ENCODE measurements around the gene PLSCR3. TPM values are rescaled to one million over a fixed set of nuclear protein-coding genes. Genes with fewer than 3 reads are reported as not detected.

The PLSCR3 gene
- total RNA-seq, 5 donors from 2014 or later (not counting 1 experiment from before 2014, with no cell fraction given) = 101 to 145 (median 140) TPM

- peaks cover 2 to 32% of the 10 kb centered on the region in 2 experiments for H3K4me1 ChIP-seq (ENCODE audit: control insufficient read depth in 1 of 2, extremely low read depth in 1 of 2, insufficient read depth in 2 of 2, low read length in 2 of 2)
- no peaks in the 10 kb centered on the region for H3K36me3 ChIP-seq (ENCODE audit: control insufficient read depth in 2 of 2, extremely low read depth in 1 of 2, insufficient read depth in 1 of 2, low read length in 1 of 2)
- peak overlapping the region; percentile 61 to 93 for H3K4me3 ChIP-seq (ENCODE audit: control insufficient read depth in 1 of 2, extremely low read depth in 1 of 2, low read length in 1 of 2)
- H3K27me3 ChIP-seq (replicated peaks in 1 of 2; ENCODE audit: control insufficient read depth in 2 of 2, extremely low read depth in 1 of 2, insufficient read depth in 2 of 2, low read length in 1 of 2) = peaks cover 0 to 8% of the 10 kb centered on the region in 2 experiments
- Mint-ChIP-seq H3K4me1 (peaks cover 14 to 25% (median 15%) of the 10 kb centered on the region in 3 donors), H3K4me3 (peak overlapping the region; percentile 75 to 90 (median 80)), H3K9me3 (no peaks in the 10 kb centered on the region), H3K27ac (peak overlapping the region in 1 of 2 donors; percentile 28), H3K36me3 (peaks cover 3% of the 10 kb centered on the region), H3K27me3 (peaks cover 0 to 1% of the 10 kb centered on the region in 2 donors)
- H3K27ac ChIP-seq (ENCODE audit: low read length) = no peak overlapping the region
- ATAC-seq (replicated peaks in 1 of 4) (no peak), DNase-seq (no peak)
- ChIA-PET POLR2A (no interaction called here), CTCF (no interaction called here)
- WGBS (ENCODE audit: insufficient coverage) = 52% methylated on average over 23 of the region's 38 CpGs
- H3K9me3 ChIP-seq = no peaks in the 10 kb centered on the region
Observed at GRCh38 chr17:7405350-7406234, 11.3 kb upstream of the PLSCR3 start.

- H3K4me3 ChIP-seq (ENCODE audit: control insufficient read depth in 1 of 2, extremely low read depth in 1 of 2, low read length in 1 of 2) = peak overlapping the region; percentile 61 to 93
- peak in 26 of 35 experiments; percentile 54 to 84 (median 70) for DNase-seq
- peak; percentile 54 to 59 (median 57) for ATAC-seq (replicated peaks in 1 of 4)
- 2% methylated on average over 43 of the region's 65 CpGs for WGBS (ENCODE audit: insufficient coverage)
- H3K4me1 Mint-ChIP-seq = peaks cover 14 to 25% (median 15%) of the 10 kb centered on the region in 3 donors
- H3K36me3 Mint-ChIP-seq = peaks cover 3% of the 10 kb centered on the region
- no peaks in the 10 kb centered on the region for H3K36me3 ChIP-seq (ENCODE audit: control insufficient read depth in 2 of 2, extremely low read depth in 1 of 2, insufficient read depth in 1 of 2, low read length in 1 of 2)
- peaks cover 0 to 1% of the 10 kb centered on the region in 2 donors for H3K27me3 Mint-ChIP-seq
- no peak overlapping the region for H3K27ac ChIP-seq (ENCODE audit: low read length)
- H3K9me3 Mint-ChIP-seq = no peaks in the 10 kb centered on the region
- peak overlapping the region; percentile 87 to 96 for H3K27ac Mint-ChIP-seq
- H3K9me3 ChIP-seq = no peaks in the 10 kb centered on the region
- H3K4me3 Mint-ChIP-seq = peak overlapping the region; percentile 90 to 95 (median 94)
- peaks cover 0 to 8% of the 10 kb centered on the region in 2 experiments for H3K27me3 ChIP-seq (replicated peaks in 1 of 2; ENCODE audit: control insufficient read depth in 2 of 2, extremely low read depth in 1 of 2, insufficient read depth in 2 of 2, low read length in 1 of 2)
- H3K4me1 ChIP-seq (ENCODE audit: control insufficient read depth in 1 of 2, extremely low read depth in 1 of 2, insufficient read depth in 2 of 2, low read length in 2 of 2) = peaks cover 2 to 32% of the 10 kb centered on the region in 2 experiments
- POLR2A ChIA-PET = interaction anchor here in 1 of 2 donors (1.0 kb wide), 3 partner anchors 10 to 39 kb away, joined by 5 to 8 read pairs (median 6); partner anchors contain the start of genes PLSCR3 and TMEM102
- CTCF ChIA-PET = interaction anchor here in 1 of 2 donors (0.8 to 1.0 kb wide), 7 partner anchors 11 to 283 kb away, joined by 3 to 21 read pairs (median 3); partner anchors contain the start of genes PLSCR3, SAT2, TMEM102 and TP53
Observed at GRCh38 chr17:7404737-7405349, 10.5 kb upstream of the PLSCR3 start.

- no peaks in the 10 kb centered on the region for H3K9me3 ChIP-seq
- ATAC-seq (replicated peaks in 1 of 4) (peak; percentile 86 to 91 (median 90)), DNase-seq (peak; percentile 87 to 98 (median 94))
- no peaks in the 10 kb centered on the region for H3K36me3 ChIP-seq (ENCODE audit: control insufficient read depth in 2 of 2, extremely low read depth in 1 of 2, insufficient read depth in 1 of 2, low read length in 1 of 2)
- peaks cover 2 to 32% of the 10 kb centered on the region in 2 experiments for H3K4me1 ChIP-seq (ENCODE audit: control insufficient read depth in 1 of 2, extremely low read depth in 1 of 2, insufficient read depth in 2 of 2, low read length in 2 of 2)
- peak within 1 kb of the TSS; percentile 84 for H3K27ac ChIP-seq (ENCODE audit: low read length)
- ChIA-PET CTCF (interaction anchor here in 1 of 2 donors (0.6 to 1.0 kb wide), 9 partner anchors 10 to 284 kb away, joined by 3 to 21 read pairs (median 3); partner anchors contain the start of genes PLSCR3, SAT2, TMEM102 and TP53), POLR2A (interaction anchor here (0.5 to 1.0 kb wide), 7 partner anchors 10 to 213 kb away, joined by 3 to 8 read pairs (median 5); partner anchors contain the start of genes FXR2 (in 1 of the 2), GPS2 (in 1 of the 2), PLSCR3 (in 1 of the 2) and TMEM102 (in 1 of the 2))
- Mint-ChIP-seq H3K36me3 (peaks cover 3% of the 10 kb centered on the region), H3K27me3 (peaks cover 0 to 1% of the 10 kb centered on the region in 2 donors), H3K4me3 (peak within 1 kb of the TSS; percentile 90 to 95 (median 94)), H3K9me3 (no peaks in the 10 kb centered on the region), H3K27ac (peak within 1 kb of the TSS; percentile 87 to 96), H3K4me1 (peaks cover 13 to 24% (median 15%) of the 10 kb centered on the region in 3 donors)
- peaks cover 0 to 8% of the 10 kb centered on the region in 2 experiments for H3K27me3 ChIP-seq (replicated peaks in 1 of 2; ENCODE audit: control insufficient read depth in 2 of 2, extremely low read depth in 1 of 2, insufficient read depth in 2 of 2, low read length in 1 of 2)
- H3K4me3 ChIP-seq (ENCODE audit: control insufficient read depth in 1 of 2, extremely low read depth in 1 of 2, low read length in 1 of 2) = peak within 1 kb of the TSS; percentile 92 to 93
- WGBS (ENCODE audit: insufficient coverage) = under 1% methylated on average over 34 of the region's 49 CpGs
Observed at GRCh38 chr17:7403977-7404736, 9.8 kb upstream of the PLSCR3 start, which contains the start of gene TMEM256. Gene TMEM256 (minus strand): TSS chr17:7404097. CDS start chr17:7404084, 13 bp downstream.

- ChIA-PET POLR2A (interaction anchor here (0.5 to 1.0 kb wide), 9 partner anchors 9 to 213 kb away, joined by 3 to 8 read pairs (median 4); partner anchors contain the start of genes FXR2 (in 1 of the 2), GPS2 (in 1 of the 2), PLSCR3 (in 1 of the 2) and TMEM102 (in 1 of the 2)), CTCF (interaction anchor here in 1 of 2 donors (0.6 to 1.0 kb wide), 8 partner anchors 10 to 283 kb away, joined by 3 to 21 read pairs (median 4); partner anchors contain the start of genes PLSCR3, SAT2, TMEM102 and TP53)
- H3K27ac ChIP-seq (ENCODE audit: low read length) = peak overlapping the region; percentile 84
- peaks cover 0 to 1% of the 10 kb centered on the region in 2 donors for H3K27me3 Mint-ChIP-seq
- peaks cover 2 to 29% of the 10 kb centered on the region in 2 experiments for H3K4me1 ChIP-seq (ENCODE audit: control insufficient read depth in 1 of 2, extremely low read depth in 1 of 2, insufficient read depth in 2 of 2, low read length in 2 of 2)
- H3K36me3 Mint-ChIP-seq = peaks cover 3% of the 10 kb centered on the region
- WGBS (ENCODE audit: insufficient coverage) = 0% methylated on average over 6 of the region's 13 CpGs
- no peaks in the 10 kb centered on the region for H3K36me3 ChIP-seq (ENCODE audit: control insufficient read depth in 2 of 2, extremely low read depth in 1 of 2, insufficient read depth in 1 of 2, low read length in 1 of 2)
- H3K4me1 Mint-ChIP-seq = peaks cover 12 to 21% (median 15%) of the 10 kb centered on the region in 3 donors
- H3K27ac Mint-ChIP-seq = peak overlapping the region; percentile 87 to 96
- peak overlapping the region; percentile 92 to 93 for H3K4me3 ChIP-seq (ENCODE audit: control insufficient read depth in 1 of 2, extremely low read depth in 1 of 2, low read length in 1 of 2)
- H3K9me3 ChIP-seq = no peaks in the 10 kb centered on the region
- no peak for ATAC-seq (replicated peaks in 1 of 4)
- peaks cover 0 to 8% of the 10 kb centered on the region in 2 experiments for H3K27me3 ChIP-seq (replicated peaks in 1 of 2; ENCODE audit: control insufficient read depth in 2 of 2, extremely low read depth in 1 of 2, insufficient read depth in 2 of 2, low read length in 1 of 2)
- peak overlapping the region; percentile 90 to 95 (median 94) for H3K4me3 Mint-ChIP-seq
- no peaks in the 10 kb centered on the region for H3K9me3 Mint-ChIP-seq
- no peak for DNase-seq
Observed at GRCh38 chr17:7403727-7403976, 9.3 kb upstream of the PLSCR3 start.

GRCh38 chr17:7403043-7403726 lies 8.9 kb upstream of the PLSCR3 start:
- CTCF ChIA-PET = interaction anchor here in 1 of 2 donors (0.6 kb wide), 1 partner anchor 248 kb away, joined by 3 read pairs; no protein-coding TSS in a partner anchor
- no peaks in the 10 kb centered on the region for H3K9me3 ChIP-seq
- H3K27ac Mint-ChIP-seq = peak overlapping the region; percentile 72 to 96
- H3K27me3 Mint-ChIP-seq = peaks cover 0 to 1% of the 10 kb centered on the region in 2 donors
- H3K9me3 Mint-ChIP-seq = no peaks in the 10 kb centered on the region
- POLR2A ChIA-PET = interaction anchor here (0.5 to 1.0 kb wide), 4 partner anchors 32 to 144 kb away, joined by 3 read pairs; no protein-coding TSS in a partner anchor
- no peaks in the 10 kb centered on the region for H3K36me3 ChIP-seq (ENCODE audit: control insufficient read depth in 2 of 2, extremely low read depth in 1 of 2, insufficient read depth in 1 of 2, low read length in 1 of 2)
- H3K27ac ChIP-seq (ENCODE audit: low read length) = peak overlapping the region; percentile 84
- peaks cover 0 to 8% of the 10 kb centered on the region in 2 experiments for H3K27me3 ChIP-seq (replicated peaks in 1 of 2; ENCODE audit: control insufficient read depth in 2 of 2, extremely low read depth in 1 of 2, insufficient read depth in 2 of 2, low read length in 1 of 2)
- DNase-seq (peak in 13 of 35 experiments; percentile 12 to 46 (median 25)), ATAC-seq (replicated peaks in 1 of 4) (no peak)
- peak overlapping the region; percentile 90 to 95 (median 94) for H3K4me3 Mint-ChIP-seq
- H3K4me1 ChIP-seq (ENCODE audit: control insufficient read depth in 1 of 2, extremely low read depth in 1 of 2, insufficient read depth in 2 of 2, low read length in 2 of 2) = peaks cover 2 to 26% of the 10 kb centered on the region in 2 experiments
- 86% methylated on average over 4 of the region's 16 CpGs for WGBS (ENCODE audit: insufficient coverage)
- peaks cover 3% of the 10 kb centered on the region for H3K36me3 Mint-ChIP-seq
- peaks cover 12 to 21% (median 15%) of the 10 kb centered on the region in 3 donors for H3K4me1 Mint-ChIP-seq
- peak overlapping the region; percentile 92 to 93 for H3K4me3 ChIP-seq (ENCODE audit: control insufficient read depth in 1 of 2, extremely low read depth in 1 of 2, low read length in 1 of 2)

Data from T-cell (primary cell).